Gastroesophageal sphincter (tissue), 4 donors: ENCODE data around the gene MARVELD3. TPM values are rescaled to one million over a fixed set of nuclear protein-coding genes. Genes with fewer than 3 reads are reported as not detected.
"Not testable (repeated sequence)": the region's sequence is repeated elsewhere in the genome, so short reads cannot be mapped to it uniquely, and the experiment has no call there.

Experiments
- ATAC-seq: fragments of 150-250 bp; one replicate; pipeline ENCODE4 v1.9.1; 2016; ENCODE audit warnings: mild to moderate bottlenecking, moderate library complexity
- H3K27ac ChIP-seq, 4 donors: fragments of 200-600 bp; sonication (generic) in 3 of 4; 1 replicate in 3 of 4; 2 replicates in 1 of 4; pipeline ENCODE4 v1.5.1; 2016 to 2019
- H3K27me3 ChIP-seq: fragments of 200-600 bp; sonication (generic); one replicate; pipeline ENCODE4 v1.5.1; 2019
- H3K36me3 ChIP-seq, 2 donors: fragments of 200-600 bp; sonication (generic); one replicate each; pipeline ENCODE4 v1.5.1; 2019; ENCODE audit warnings: control low read depth in 1 of 2
- H3K4me1 ChIP-seq, 3 donors: fragments of 200-600 bp; sonication (generic); 1 replicate in 2 of 3; 2 replicates in 1 of 3; pipeline ENCODE4 v1.5.1; 2016 to 2019; ENCODE audit warnings: control low read depth in 2 of 3
- H3K4me3 ChIP-seq, 2 donors: fragments of 200-600 bp; sonication (generic); one replicate each; pipeline ENCODE4 v1.5.1; 2019; ENCODE audit warnings: mild to moderate bottlenecking in 1 of 2, moderate library complexity in 1 of 2
- H3K9me3 ChIP-seq, 3 donors: fragments of 200-600 bp; sonication (generic); one replicate each; pipeline ENCODE4 v1.5.1; 2017 to 2019; ENCODE audit warnings: control low read depth in 2 of 3
- CTCF ChIP-seq, 4 experiments: fragments of 200-600 bp in 2 of 4; fragments of 450-650 bp in 2 of 4; sonication (generic) in 1 of 4; IDR thresholded peaks; one replicate each; pipeline ENCODE4 v1.5.1; 2017 to 2019; ENCODE audit warnings: antibody characterized with exemption in 4 of 4, mild to moderate bottlenecking in 2 of 4, moderate library complexity in 2 of 4
- EP300 ChIP-seq: sonication (generic); formaldehyde crosslinking; IDR thresholded peaks from one replicate; pipeline ENCODE4 v1.6.1; 2017; ENCODE audit warnings: antibody characterized with exemption, mild to moderate bottlenecking
- POLR2A ChIP-seq, 2 donors: fragments of 450-650 bp; IDR thresholded peaks; one replicate each; pipeline ENCODE4 v1.6.1; 2017; ENCODE audit warnings: antibody characterized with exemption in 2 of 2, mild to moderate bottlenecking in 2 of 2, moderate library complexity in 1 of 2
- POLR2AphosphoS5 ChIP-seq: sonication (generic); formaldehyde crosslinking; IDR thresholded peaks from one replicate; pipeline ENCODE4 v1.6.1; 2017; ENCODE audit warnings: antibody characterized with exemption
- WGBS, 2 donors: methylation state at CpG; one replicate each; pipeline ENCODE4 v1.1.5; 2018; ENCODE audit warnings: low coverage in 1 of 2; 5-methylcytosine and 5-hydroxymethylcytosine counted together
- total RNA-seq, 4 donors: library from RNA; depleted of rRNA; stranded (reverse); fragments of >200 nt; gene quantifications; one replicate each; pipeline ENCODE4 v1.1.0, GENCODE V29; 2016

Gene MARVELD3
- 1 to 10 TPM in 1 of 4 donors, not detected in 3; 1.4 TPM for total RNA-seq

- H3K27ac ChIP-seq, result no peak within 1 kb of the TSS
Observed at GRCh38 chr16:71626018-71626857, at the start of gene MARVELD3. MARVELD3 (plus strand) TSS chr16:71626184; CDS start chr16:71626230, 46 bp downstream.

GRCh38 chr16:71576971-71577370, 49.0 kb upstream of the MARVELD3 start, which contains the start of gene TAT:
TAT (minus strand) TSS chr16:71577092; CDS start chr16:71576415, 677 bp downstream.
- Histone ChIP-seq H3K9me3 (no peaks in the 10 kb centered on the region), H3K4me3 (no peak within 1 kb of the TSS), H3K4me1 (no peaks in the 10 kb centered on the region), H3K27ac (no peak within 1 kb of the TSS), H3K36me3 (no peaks in the 10 kb centered on the region), H3K27me3 (peaks cover 5% of the 10 kb centered on the region)
- TF ChIP-seq POLR2A (IDR thresholded peaks at IDR 0.05) (no peak), EP300 (no peak), CTCF (IDR thresholded peaks at IDR 0.05) (no peak), POLR2AphosphoS5 (no peak)
- WGBS, 2 donors, result 0 to 8% methylated on average over 2 to 3 of the region's 3 CpGs
- no peak for ATAC-seq

More at GRCh38 chr16:71626018-71626857, at the start of gene MARVELD3:
- Histone ChIP-seq H3K4me3 (peak within 1 kb of the TSS in 1 of 2 donors; percentile 48), H3K4me1 (peaks cover 0 to 14% (median 11%) of the 10 kb centered on the region in 3 donors), H3K36me3 (no peaks in the 10 kb centered on the region), H3K9me3 (peaks cover 0 to 7% (median 0%) of the 10 kb centered on the region in 3 donors), H3K27me3 (peaks cover 71% of the 10 kb centered on the region)
- 0% methylated on average over 1 of the region's 98 CpGs; no CpG with 5 or more reads in 1 of the 2 donors for WGBS, 2 donors
- ATAC-seq, result no peak
- no peak for TF ChIP-seq POLR2AphosphoS5
- no peak for TF ChIP-seq CTCF (IDR thresholded peaks at IDR 0.05)
- TF ChIP-seq EP300, result no peak
- TF ChIP-seq POLR2A (IDR thresholded peaks at IDR 0.05), result no peak

- peaks cover 20% of the 10 kb centered on the region for H3K27me3 ChIP-seq
- 83 to 88% methylated on average over 2 to 5 of the region's 5 CpGs for WGBS, 2 donors
- not testable (repeated sequence) for H3K4me1 ChIP-seq, H3K4me3 ChIP-seq, H3K36me3 ChIP-seq, ATAC-seq, H3K9me3 ChIP-seq, H3K27ac ChIP-seq
Observed at GRCh38 chr16:71582553-71582848, 43.5 kb upstream of the MARVELD3 start.

GRCh38 chr16:71584543-71585317, 41.3 kb upstream of the MARVELD3 start:
- H3K27ac ChIP-seq, result no peak overlapping the region
- ATAC-seq, result no peak

More at GRCh38 chr16:71584543-71585317, 41.3 kb upstream of the MARVELD3 start:
- Histone ChIP-seq H3K27me3 (peaks cover 28% of the 10 kb centered on the region), H3K36me3 (no peaks in the 10 kb centered on the region), H3K4me1 (no peaks in the 10 kb centered on the region), H3K4me3 (no peak overlapping the region), H3K9me3 (no peaks in the 10 kb centered on the region)
- WGBS, 2 donors, result 86 to 100% methylated on average over 1 to 2 of the region's 3 CpGs
- TF ChIP-seq EP300 (no peak), CTCF (IDR thresholded peaks at IDR 0.05) (no peak), POLR2AphosphoS5 (no peak), POLR2A (IDR thresholded peaks at IDR 0.05) (no peak)
